ENCODE data around the gene R3HCC1L.

The R3HCC1L gene

GRCh38 chr10:98292971-98293370 lies 158.5 kb downstream of the R3HCC1L start:
- TF ChIP-seq CTCF (IDR thresholded peaks at IDR 0.05; ENCODE audit: borderline replicate concordance, insufficient read depth, low read depth, low read length): no peak
- H3K4me3 ChIP-seq (ENCODE audit: low read depth, low read length): no peak overlapping the region

DNA sequence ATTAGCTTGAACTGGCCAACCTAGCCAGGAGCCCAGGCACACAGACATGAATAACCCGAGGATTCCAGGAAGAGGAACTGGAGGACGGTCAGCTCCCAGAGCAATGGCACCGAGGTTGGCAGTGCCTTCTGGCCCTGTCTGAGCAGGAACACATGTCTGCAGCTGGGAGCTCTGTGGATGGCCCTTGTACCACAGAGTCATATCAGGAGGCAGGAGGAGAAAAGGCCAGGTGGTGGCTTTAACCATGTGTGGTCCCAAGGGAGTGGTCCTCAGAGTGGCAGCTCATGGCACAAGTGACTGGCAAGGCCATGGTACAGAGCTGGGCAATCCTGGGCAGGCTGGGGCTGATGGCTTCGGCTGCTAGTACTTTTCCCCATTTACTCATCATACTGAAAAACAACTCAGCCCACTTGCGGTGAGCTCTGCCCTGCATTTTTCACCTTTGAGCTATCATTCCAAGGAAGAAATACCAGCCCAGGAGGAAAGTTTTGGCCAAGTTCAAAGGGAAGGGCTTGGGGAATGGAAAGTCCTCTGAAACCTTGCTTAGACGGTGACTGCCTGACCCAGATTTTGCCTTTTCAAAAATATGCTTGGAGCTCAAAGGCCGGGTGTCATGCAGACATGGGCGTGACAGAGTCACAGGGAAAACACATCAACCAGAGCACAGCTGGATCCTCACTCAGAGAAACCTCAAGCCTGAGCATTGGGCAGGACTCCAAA lies 159.3 kb downstream of the R3HCC1L start:
- no peak overlapping the region for H3K4me3 ChIP-seq (ENCODE audit: low read depth, low read length)
- no peak for TF ChIP-seq CTCF (IDR thresholded peaks at IDR 0.05; ENCODE audit: borderline replicate concordance, insufficient read depth, low read depth, low read length)

DNA sequence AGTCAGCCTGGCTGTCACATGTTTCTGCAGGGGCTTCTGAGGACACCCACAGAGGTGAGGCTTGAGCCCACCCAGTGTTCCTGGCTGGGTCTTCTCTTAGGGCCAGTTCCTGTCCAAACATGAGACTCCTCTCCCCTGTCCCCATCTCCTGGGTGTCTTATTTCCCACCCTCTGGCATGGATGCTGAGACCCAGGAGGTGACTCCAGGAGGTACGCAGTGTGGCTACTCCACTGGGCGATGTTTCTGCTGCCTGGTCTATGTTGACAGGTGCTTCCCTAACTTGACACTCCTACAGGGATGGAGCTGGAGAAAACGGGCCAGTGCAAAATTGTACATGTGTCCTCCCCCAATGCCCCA lies 159.8 kb downstream of the R3HCC1L start:
- no peak overlapping the region for H3K4me3 ChIP-seq (ENCODE audit: low read depth, low read length)
- TF ChIP-seq CTCF (IDR thresholded peaks at IDR 0.05; ENCODE audit: borderline replicate concordance, insufficient read depth, low read depth, low read length): no peak
